Heart right ventricle (tissue), 16 donors: Measurements from ENCODE around the gene CLPSL1. TPM values are rescaled to one million over a fixed set of nuclear protein-coding genes. Genes with fewer than 3 reads are reported as not detected.
A peak's percentile ranks its signal among the peaks of the same experiment; 100 is the strongest.

ENCODE experiments used
- ATAC-seq, 8 donors: fragments of 200-7000 bp; cut with Tn5 transposase; one replicate each; pipeline ENCODE4 v1.9.1; 2020; ENCODE audit warnings: mild to moderate bottlenecking in 8 of 8, moderate library complexity in 8 of 8, moderate number of reproducible peaks in 1 of 8
- DNase-seq, 2 donors: peaks; one replicate each; pipeline ENCODE4 v3.0.0-alpha.2; 2020
- H3K27ac ChIP-seq, 10 donors: fragments of 200-600 bp; sonication (generic) in 2 of 10; one replicate each; pipeline versions ENCODE4 v1.5.0 to v1.8.0; 2020 to 2022; ENCODE audit warnings: mild to moderate bottlenecking in 3 of 10
- H3K27me3 ChIP-seq, 7 donors: fragments of 200-600 bp; one replicate each; pipeline ENCODE4 v1.8.0; 2021 to 2022; ENCODE audit warnings: mild to moderate bottlenecking in 2 of 7
- H3K36me3 ChIP-seq, 9 donors: fragments of 200-600 bp; sonication (generic) in 1 of 9; one replicate each; pipeline versions ENCODE4 v1.5.0 to v1.8.0; 2020 to 2022; ENCODE audit warnings: mild to moderate bottlenecking in 2 of 9
- H3K4me1 ChIP-seq, 9 donors: fragments of 200-600 bp; sonication (generic) in 1 of 9; one replicate each; pipeline versions ENCODE4 v1.5.0 to v1.8.0; 2020 to 2022; ENCODE audit warnings: mild to moderate bottlenecking in 4 of 9
- H3K4me3 ChIP-seq, 10 donors: fragments of 200-600 bp; sonication (generic) in 2 of 10; one replicate each; pipeline versions ENCODE4 v1.5.0 to v1.8.0; 2020 to 2022; ENCODE audit warnings: mild to moderate bottlenecking in 7 of 10, moderate library complexity in 2 of 10
- H3K9me3 ChIP-seq, 11 donors: fragments of 200-600 bp in 10 of 11; sonication (generic) in 2 of 11; one replicate each; pipeline versions ENCODE4 v1.5.0 to v1.8.0; 2013 to 2022; ENCODE audit warnings: mild to moderate bottlenecking in 2 of 11, control low read depth in 1 of 11, moderate library complexity in 1 of 11
- CTCF ChIP-seq, 9 donors: fragments of 200-600 bp; sonication (generic) in 2 of 9; IDR thresholded peaks; one replicate each; pipeline versions ENCODE4 v1.5.0 to v1.8.0; 2021 to 2022; ENCODE audit warnings: antibody characterized with exemption in 9 of 9, mild to moderate bottlenecking in 5 of 9, moderate library complexity in 1 of 9
- WGBS, 2 donors: extraction: QIAGEN DNeasy Blood & Tissue Kit; methylation state at CpG; one replicate each; pipeline ENCODE4 v1.1.7; 2013; ENCODE audit warnings: inconsistent platforms in 1 of 2; 5-methylcytosine and 5-hydroxymethylcytosine counted together
- intact Hi-C, 10 donors: fragments of 100-400 bp; cut with DNase I; formaldehyde crosslinking; loops; one replicate each; pipeline versions ENCODE4 v1.11.1 to v1.14.2; 2022
- polyA plus RNA-seq, 2 donors: library from polyadenylated mRNA; stranded (reverse); fragments of 200-250 nt; gene quantifications; one replicate each; pipeline ENCODE4 v1.2.3, GENCODE V29; 2013
- total RNA-seq, 10 donors: library from RNA; stranded (reverse); fragmentation: NEBNext Ultra II Directional in 3 of 10; extraction: Animal tissue kit (Norgen Biotek cat#: 25700) in 3 of 10; gene quantifications; one replicate each; pipeline versions ENCODE4 v1.2.1 to v1.2.4, GENCODE V29; 2021 to 2023
- donor health status: Arrhythmogenic right ventricular cardiomyopathy.
- donor health status: ischemic (EF 13 %, LVEDD 7.1; RV severe dilation, severe dysfunction).
- donor health status: healthy with polysubstance abuse.
- donor health status: DM: no; HTN: yes; CAD: no.
- donor health status: DM: no; HTN: no; CAD: no.
- donor health status: ischemic (EF 25% LVEDD 6.9; RV normal size, moderate dysfunction).
- donor health status: ischemic (EF 25% LVEDD 5.7; RV mildly dilated, moderate dysfunction).
- donor health status: healthy.
- donor health status: DM: yes; HTN: yes; CAD: no.
- donor health status: Ischemic cardiomyopathy.
- donor health status: ischemic (EF 35%, LVEDD 5.7; RV mildly dilated, moderate dysfunction).
- donor health status: nonischemic (EF 11% LVEDD 7.7; RV severe dilation, severe dysfunction).
- donor health status: DM: yes; HTN: yes; CAD: no.
- donor health status: PGD.
- donor health status: ischemic (EF 29% LVEDD 5.4; RV normal size, mild dysfunction).
- donor health status: nonischemic (EF 23%, LVEDD 6.1; RV moderate dilation, normal function).

CLPSL1 gene
- total and polyA plus RNA-seq, 12 donors, result not detected

- H3K9me3 ChIP-seq, result no peaks in the 10 kb centered on the region
- H3K27me3 ChIP-seq, result peaks cover 0 to 51% (median 19%) of the 10 kb centered on the region in 7 donors
- no peak for ATAC-seq
- peaks cover 0 to 8% (median 0%) of the 10 kb centered on the region in 9 donors for H3K4me1 ChIP-seq
- DNase-seq, result no peak
- H3K36me3 ChIP-seq, result no peaks in the 10 kb centered on the region
- H3K4me3 ChIP-seq, result no peak overlapping the region
- intact Hi-C loops, result no loop called here
- TF ChIP-seq CTCF (IDR thresholded peaks at IDR 0.05), result no peak
- H3K27ac ChIP-seq, result no peak overlapping the region
- WGBS, 2 donors, result 75 to 79% methylated on average over 5 of the region's 5 CpGs
These were observed 29.0 kb downstream of the CLPSL1 start for GRCh38 chr6:35809809-35810208.

- WGBS, 2 donors, result 65 to 66% methylated on average over 14 of the region's 14 CpGs
- no peaks in the 10 kb centered on the region for H3K9me3 ChIP-seq
- intact Hi-C loops, result no loop called here
- peaks cover 0 to 39% (median 9%) of the 10 kb centered on the region in 7 donors for H3K27me3 ChIP-seq
- no peak for TF ChIP-seq CTCF (IDR thresholded peaks at IDR 0.05)
- H3K4me3 ChIP-seq, result no peak overlapping the region
- no peaks in the 10 kb centered on the region for H3K36me3 ChIP-seq
- no peak overlapping the region for H3K27ac ChIP-seq
- DNase-seq, result no peak
- H3K4me1 ChIP-seq, result peaks cover 0 to 8% (median 0%) of the 10 kb centered on the region in 9 donors
- peak in 1 of 8 donors; percentile 45 for ATAC-seq
These were observed 30.3 kb downstream of the CLPSL1 start for GRCh38 chr6:35810971-35811698.

GRCh38 chr6:35811699-35811995 lies 30.8 kb downstream of the CLPSL1 start:
- Histone ChIP-seq H3K36me3 (no peaks in the 10 kb centered on the region), H3K4me3 (no peak overlapping the region), H3K4me1 (peaks cover 0 to 8% (median 0%) of the 10 kb centered on the region in 9 donors), H3K9me3 (peaks cover 0 to 5% (median 2%) of the 10 kb centered on the region in 11 donors), H3K27ac (no peak overlapping the region), H3K27me3 (peaks cover 0 to 34% (median 5%) of the 10 kb centered on the region in 7 donors)
- TF ChIP-seq CTCF (IDR thresholded peaks at IDR 0.05), result no peak
- no peak for ATAC-seq
- WGBS, 2 donors, result 67 to 70% methylated on average over 6 of the region's 6 CpGs
- DNase-seq, result no peak
- intact Hi-C loops, result no loop called here

GRCh38 chr6:35817515-35817914 lies 36.7 kb downstream of the CLPSL1 start:
- Histone ChIP-seq H3K4me1 (no peaks in the 10 kb centered on the region), H3K9me3 (peaks cover 0 to 19% (median 14%) of the 10 kb centered on the region in 11 donors), H3K36me3 (no peaks in the 10 kb centered on the region), H3K4me3 (no peak overlapping the region), H3K27me3 (peaks cover 0 to 3% (median 0%) of the 10 kb centered on the region in 7 donors), H3K27ac (no peak overlapping the region)
- no peak for DNase-seq
- no peak for ATAC-seq
- intact Hi-C loops, result no loop called here
- no peak for TF ChIP-seq CTCF (IDR thresholded peaks at IDR 0.05)
